Mammary epithelial cell (primary cell): Measurements from ENCODE around the gene RUSC2.

Experiments used
- CTCF ChIP-seq, 2 donors: IDR thresholded peaks in 1 of 2; conservative IDR thresholded peaks in 1 of 2; 2 replicates each; pipeline ENCODE4 v1.5.1; 2011 to 2012; ENCODE audit warnings: inconsistent platforms in 2 of 2, low read length in 2 of 2, mild to moderate bottlenecking in 2 of 2, control low read depth in 1 of 2, low read depth in 1 of 2; ENCODE audit not compliant: insufficient read depth in 1 of 2; ENCODE audit errors: extremely low read depth in 1 of 2
- EZH2 ChIP-seq: IDR thresholded peaks from 2 replicates; pipeline ENCODE4 v1.6.1; 2012; ENCODE audit warnings: low read length, inconsistent platforms, borderline replicate concordance

- TF ChIP-seq CTCF (conservative IDR thresholded peaks at IDR 0.05 in 1 of 2, IDR thresholded peaks at IDR 0.05 in 1 of 2; ENCODE audit: extremely low read depth in 1 of 2, insufficient read depth in 1 of 2, low read depth in 1 of 2, low read length in 2 of 2) (no peak), EZH2 (no peak)
Observed at GRCh38 chr9:35490910-35491465, 1.1 kb downstream of the RUSC2 start.
